Cardiac muscle cell (in vitro differentiated cells and primary cell): ENCODE measurements around the gene NFATC2. TPM values are rescaled to one million over a fixed set of nuclear protein-coding genes. Genes with fewer than 3 reads are reported as not detected.
A peak's percentile ranks its signal among the peaks of the same experiment; 100 is the strongest.
"Not testable (repeated sequence)": the region's sequence is repeated elsewhere in the genome, so short reads cannot be mapped to it uniquely, and the experiment has no call there.

Source experiments
- DNase-seq, 2 donors: peaks; one replicate each; pipeline versions ENCODE4 v3.0.0 to v3.0.0-alpha.2; 2010 to 2017; ENCODE audit warnings: low read depth in 1 of 2, low spot score in 1 of 2
- H3K27ac ChIP-seq: fragments of 200-600 bp; sonication (generic); 2 replicates; pipeline ENCODE4 v1.5.1; 2016
- H3K27me3 ChIP-seq: fragments of 200-600 bp; sonication (generic); 2 replicates; pipeline ENCODE4 v1.6.0; 2016; ENCODE audit warnings: control low read depth
- H3K36me3 ChIP-seq: fragments of 200-600 bp; sonication (generic); 2 replicates; pipeline ENCODE4 v1.5.1; 2016; ENCODE audit warnings: control low read depth
- H3K4me1 ChIP-seq: fragments of 200-600 bp; sonication (generic); 2 replicates; pipeline ENCODE4 v1.8.1; 2017; ENCODE audit warnings: low read depth, mild to moderate bottlenecking, mixed run types
- H3K4me3 ChIP-seq: fragments of 200-600 bp; sonication (generic); 2 replicates; pipeline ENCODE4 v1.5.1; 2016; ENCODE audit warnings: mild to moderate bottlenecking
- H3K9me3 ChIP-seq: fragments of 200-600 bp; sonication (generic); 2 replicates; pipeline ENCODE4 v1.5.1; 2017; ENCODE audit warnings: low read depth, mild to moderate bottlenecking, control low read depth
- CTCF ChIP-seq: IDR thresholded peaks from 2 replicates; pipeline ENCODE4 v1.5.1; 2012; ENCODE audit warnings: low read depth, mild to moderate bottlenecking, low read length
- polyA plus RNA-seq: library from polyadenylated mRNA; unstranded; fragments of >200 nt; fragmentation: Nextera tagmentation; extraction: Ambion mirVana; gene quantifications from 2 replicates; pipeline ENCODE4 v1.2.1, GENCODE V29; 2016
- total RNA-seq: library from RNA; depleted of rRNA; stranded (reverse); fragments of >200 nt; gene quantifications from 2 replicates; pipeline ENCODE4 v1.2.3, GENCODE V29; 2016

NFATC2 gene
- total and polyA plus RNA-seq, 2 experiments from 2014 or later = 5.8 to 17.0 TPM

GRCh38 chr20:51543422-51543788 is 886 bp upstream of the NFATC2 start:
- no peak for TF ChIP-seq CTCF
- no peaks in the 10 kb centered on the region for H3K9me3 ChIP-seq
- no peak for DNase-seq
- H3K36me3 ChIP-seq = no peaks in the 10 kb centered on the region
- H3K4me1 ChIP-seq = peaks cover 36% of the 10 kb centered on the region
- no peak overlapping the region for H3K4me3 ChIP-seq
- no peaks in the 10 kb centered on the region for H3K27me3 ChIP-seq
- peak overlapping the region; percentile 87 for H3K27ac ChIP-seq

DNA sequence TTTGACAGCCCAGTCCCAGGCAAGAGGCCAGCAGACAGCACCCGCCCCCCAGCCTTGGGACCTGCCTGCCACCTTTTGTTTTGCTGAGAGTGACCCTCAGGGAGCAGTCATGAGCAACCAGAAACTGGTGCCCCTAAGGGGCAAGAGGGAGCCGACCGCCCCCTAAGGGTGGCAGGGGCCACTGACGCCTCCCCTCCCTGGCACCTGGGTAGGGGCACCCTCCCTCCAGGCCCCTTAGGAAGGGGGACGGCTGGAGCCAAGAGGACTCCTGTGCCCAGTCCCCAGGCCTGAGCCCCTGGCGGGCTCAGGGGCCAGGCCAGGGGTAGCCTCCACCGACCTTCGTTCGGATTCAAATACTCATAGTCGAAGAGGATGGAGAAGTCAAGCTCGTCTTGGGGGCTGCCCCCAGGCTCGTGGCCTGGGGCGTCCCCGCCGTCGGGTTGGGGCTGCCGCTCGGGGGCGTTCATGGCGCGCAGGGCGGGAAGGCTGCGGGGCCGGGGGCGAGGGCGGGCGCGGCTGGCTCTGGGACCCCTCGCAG is 417 bp downstream of the NFATC2 start:
- Histone ChIP-seq H3K4me1 (peaks cover 33% of the 10 kb centered on the region), H3K36me3 (no peaks in the 10 kb centered on the region), H3K9me3 (no peaks in the 10 kb centered on the region), H3K27me3 (no peaks in the 10 kb centered on the region), H3K27ac (peak overlapping the region; percentile 87), H3K4me3 (peak overlapping the region; percentile 86)
- peak; percentile 11 for TF ChIP-seq CTCF
- DNase-seq = peak in 1 of 2 donors; percentile 50

DNA sequence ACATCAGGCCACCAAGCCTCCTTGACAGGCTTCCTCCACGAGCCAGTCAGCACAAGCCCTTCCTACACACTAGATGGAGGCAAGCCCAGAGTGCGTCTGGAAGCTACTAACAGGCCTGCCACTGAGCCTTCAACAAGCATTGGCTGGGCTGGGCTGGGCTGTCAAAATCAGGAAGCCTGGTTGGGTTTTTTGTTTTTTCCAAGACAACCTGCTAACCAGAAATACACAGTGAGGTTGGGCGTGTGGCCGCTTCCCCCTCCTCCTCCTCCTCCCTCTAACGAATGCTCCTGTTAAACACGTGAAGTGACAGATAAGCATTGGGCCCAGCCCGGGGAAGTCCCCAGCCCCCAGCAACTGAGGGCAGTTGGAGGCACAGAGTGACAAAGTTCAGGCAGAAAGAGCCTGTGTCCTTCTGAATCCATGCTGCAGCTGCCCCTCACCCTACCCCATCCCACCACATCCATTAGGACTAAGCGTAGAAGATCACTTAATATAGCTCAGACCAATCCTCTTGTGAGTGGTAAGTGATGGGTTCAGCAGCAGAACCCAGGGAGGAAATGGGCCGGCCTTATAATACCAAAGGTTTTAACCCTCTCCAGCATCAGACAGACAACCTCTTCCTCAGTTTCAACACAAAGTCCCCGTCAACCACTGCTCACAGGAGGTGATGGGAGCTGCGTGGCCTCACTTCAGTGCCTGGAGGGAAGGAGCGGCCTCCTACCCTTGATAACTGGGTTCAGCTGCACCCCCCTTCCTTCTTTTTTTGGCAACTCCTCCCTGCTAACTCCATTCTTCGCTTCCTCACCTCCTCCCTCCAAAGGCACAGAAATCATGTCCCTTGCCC is 1.1 kb downstream of the NFATC2 start:
- H3K27ac ChIP-seq = peak overlapping the region; percentile 87
- H3K4me3 ChIP-seq = peak overlapping the region; percentile 86
- peaks cover 32% of the 10 kb centered on the region for H3K4me1 ChIP-seq
- no peak for TF ChIP-seq CTCF
- no peaks in the 10 kb centered on the region for H3K36me3 ChIP-seq
- peak; percentile 80 to 95 for DNase-seq
- H3K9me3 ChIP-seq = no peaks in the 10 kb centered on the region
- H3K27me3 ChIP-seq = no peaks in the 10 kb centered on the region

- Histone ChIP-seq H3K36me3 (no peaks in the 10 kb centered on the region), H3K27ac (peak overlapping the region; percentile 87), H3K4me1 (peaks cover 34% of the 10 kb centered on the region), H3K27me3 (no peaks in the 10 kb centered on the region), H3K4me3 (peak overlapping the region; percentile 19), H3K9me3 (no peaks in the 10 kb centered on the region)
- no peak for TF ChIP-seq CTCF
- DNase-seq = no peak
Measured at GRCh38 chr20:51540580-51540979, 1.9 kb downstream of the NFATC2 start.

DNA sequence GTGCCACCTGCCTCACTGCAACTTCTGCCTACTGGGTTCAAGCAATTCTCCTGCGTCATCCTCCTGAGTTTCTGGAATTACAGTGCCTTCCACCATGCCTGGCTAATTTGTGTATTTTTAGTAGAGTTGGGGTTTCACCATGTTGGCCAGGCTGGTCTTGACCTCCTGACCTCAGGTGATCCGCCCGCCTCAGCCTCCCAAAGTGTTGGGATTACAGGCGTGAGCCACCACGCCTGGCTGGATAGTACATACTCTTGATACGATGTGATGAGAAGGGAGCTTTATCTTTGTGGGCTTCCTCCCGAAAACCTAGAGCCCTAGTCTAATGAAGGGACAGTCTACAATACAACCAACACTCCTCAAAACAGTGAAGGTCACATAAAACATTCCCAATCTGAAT is 2.4 kb downstream of the NFATC2 start:
- H3K4me3 ChIP-seq, H3K9me3 ChIP-seq, DNase-seq, H3K27me3 ChIP-seq, H3K36me3 ChIP-seq: not testable (repeated sequence)
- Histone ChIP-seq H3K4me1 (peaks cover 39% of the 10 kb centered on the region), H3K27ac (peak overlapping the region; percentile 87)
